GM18868 (cell line): Measurements from ENCODE around the gene OSGEP.
A peak's percentile ranks its signal among the peaks of the same experiment; 100 is the strongest.

Source experiments
- ATAC-seq: cut with Tn5 transposase; IDR thresholded peaks from one replicate; pipeline ENCODE4 v1.9.1; 2021; ENCODE audit warnings: mild to moderate bottlenecking, moderate library complexity; ENCODE audit not compliant: unreplicated experiment

Gene OSGEP

DNA sequence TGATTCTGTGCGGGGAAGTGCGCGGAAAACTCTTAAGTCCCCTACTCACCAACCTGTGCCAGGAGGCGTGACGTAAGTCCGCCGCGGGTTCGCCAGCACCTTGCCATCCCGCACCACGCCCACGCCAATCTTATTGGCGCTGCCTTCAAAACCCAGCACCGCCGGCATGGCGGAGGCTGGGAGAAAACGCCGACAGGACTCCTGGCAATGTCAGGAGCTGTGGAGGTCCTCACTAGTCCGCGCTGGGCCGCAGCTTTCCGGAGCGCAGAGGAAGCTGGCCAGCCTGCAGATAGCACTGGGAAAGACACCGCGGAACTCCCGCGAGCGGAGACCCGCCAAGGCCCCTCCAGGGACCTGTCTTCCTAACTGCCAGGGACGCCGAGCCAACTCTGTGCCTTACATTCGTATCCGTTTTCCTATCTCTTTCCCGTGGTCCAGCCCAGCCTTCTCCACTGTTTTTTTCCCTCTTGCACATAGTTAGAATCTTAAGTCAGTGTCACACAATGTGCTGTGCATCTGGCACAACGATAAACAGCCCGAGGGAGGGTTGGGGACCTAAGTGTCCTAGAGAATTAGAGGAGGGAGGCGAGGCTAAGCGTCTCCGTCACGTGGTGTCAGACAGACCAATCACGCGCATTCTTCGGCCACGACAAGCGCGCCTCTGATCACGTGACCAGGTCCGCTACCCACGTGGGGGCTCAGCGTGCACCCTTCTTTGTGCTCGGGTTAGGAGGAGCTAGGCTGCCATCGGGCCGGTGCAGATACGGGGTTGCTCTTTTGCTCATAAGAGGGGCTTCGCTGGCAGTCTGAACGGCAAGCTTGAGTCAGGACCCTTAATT lies at the start of gene OSGEP, which contains the start of gene APEX1:
OSGEP (minus strand) TSS at position 297 of the 839 bp plus-strand sequence; CDS start at position 168, 129 bp downstream.
APEX1 (plus strand) TSS at position 711 of the 839 bp plus-strand sequence. CDS start 420 bp downstream, outside the sequence.
- peak; percentile 85 for ATAC-seq

GRCh38 chr14:20503898-20504297 lies 49.3 kb upstream of the OSGEP start:
- ATAC-seq = no peak

DNA sequence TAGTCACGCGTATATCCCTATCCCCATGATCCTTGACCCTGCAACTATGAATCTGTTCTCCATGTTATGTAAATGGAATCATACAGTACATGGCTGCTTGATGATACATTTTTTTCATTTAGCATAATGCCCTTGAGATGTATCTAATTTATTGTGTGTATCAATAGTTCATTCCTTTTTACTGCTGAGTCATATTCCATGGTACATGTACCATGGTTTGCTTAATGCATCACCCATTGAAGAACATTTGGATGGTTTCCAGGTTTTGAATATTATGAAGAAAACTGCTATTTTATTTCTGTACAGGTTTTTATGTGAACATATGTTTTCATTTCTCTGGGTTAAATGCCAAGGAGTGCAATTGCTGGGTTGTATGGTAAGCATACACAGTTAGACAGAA lies 46.7 kb upstream of the OSGEP start:
- no peak for ATAC-seq

- no peak for ATAC-seq
Observed at GRCh38 chr14:20499881-20500280, 45.3 kb upstream of the OSGEP start.

- ATAC-seq = no peak
Observed at GRCh38 chr14:20499108-20499507, 44.5 kb upstream of the OSGEP start.

DNA sequence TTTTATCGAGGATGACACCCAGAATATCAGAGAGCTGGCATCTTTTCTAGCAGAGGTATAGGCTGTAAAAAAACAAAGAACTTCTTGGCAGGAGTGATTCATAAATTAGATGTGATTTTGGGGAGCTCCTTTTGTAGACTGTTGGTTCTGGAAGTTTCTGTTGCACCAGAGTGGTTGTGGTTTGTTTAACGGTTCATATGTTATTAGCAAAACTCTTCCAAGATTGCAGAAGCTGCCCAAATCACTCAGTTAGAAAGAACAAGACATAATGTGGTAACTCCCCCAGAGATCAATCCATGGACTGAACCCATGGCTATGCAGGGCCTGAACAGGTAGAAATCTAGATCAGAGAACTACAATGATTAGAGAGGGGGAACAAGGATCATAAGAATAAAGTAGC lies 44.0 kb upstream of the OSGEP start:
- ATAC-seq = no peak

DNA sequence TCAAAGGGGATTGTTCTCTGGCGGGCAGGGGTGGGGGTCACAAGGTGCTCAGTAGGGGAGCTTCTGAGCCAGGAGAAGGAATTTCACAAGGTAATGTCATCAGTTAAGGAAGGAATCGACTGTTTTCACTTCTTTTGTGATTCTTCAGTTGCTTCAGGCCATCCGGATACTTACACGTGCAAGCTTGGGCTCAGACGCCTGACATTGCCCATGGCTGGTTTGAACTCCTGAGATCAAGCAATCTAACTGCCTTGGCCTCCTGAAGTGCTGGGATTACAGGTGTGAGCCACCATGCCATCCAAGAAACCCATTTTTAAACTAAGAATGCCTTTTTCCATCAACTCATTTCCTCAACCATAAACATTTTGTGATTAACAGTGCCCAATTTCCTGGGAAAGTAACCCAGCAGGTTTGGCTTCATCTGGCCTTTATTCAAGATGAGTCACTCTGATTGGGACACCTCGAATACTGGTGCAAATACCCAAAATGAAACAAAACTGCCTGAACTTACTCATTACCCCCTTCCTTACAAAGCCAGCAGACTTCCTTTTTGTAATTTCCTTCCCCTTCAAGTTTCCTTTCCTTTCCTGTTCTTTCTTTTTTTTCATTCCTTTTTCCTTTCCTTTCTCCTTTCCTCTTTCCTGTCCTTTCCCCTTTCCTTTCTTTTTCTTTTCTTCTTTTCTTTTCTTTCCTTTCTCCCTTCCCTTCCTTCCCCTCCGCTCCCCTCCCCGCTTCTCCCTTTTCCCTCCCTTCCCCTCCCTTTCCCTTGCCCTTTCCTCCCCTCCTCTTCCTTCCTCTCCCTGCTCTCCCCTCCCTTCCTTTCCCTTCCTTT lies 40.5 kb upstream of the OSGEP start:
- ATAC-seq = no peak

DNA sequence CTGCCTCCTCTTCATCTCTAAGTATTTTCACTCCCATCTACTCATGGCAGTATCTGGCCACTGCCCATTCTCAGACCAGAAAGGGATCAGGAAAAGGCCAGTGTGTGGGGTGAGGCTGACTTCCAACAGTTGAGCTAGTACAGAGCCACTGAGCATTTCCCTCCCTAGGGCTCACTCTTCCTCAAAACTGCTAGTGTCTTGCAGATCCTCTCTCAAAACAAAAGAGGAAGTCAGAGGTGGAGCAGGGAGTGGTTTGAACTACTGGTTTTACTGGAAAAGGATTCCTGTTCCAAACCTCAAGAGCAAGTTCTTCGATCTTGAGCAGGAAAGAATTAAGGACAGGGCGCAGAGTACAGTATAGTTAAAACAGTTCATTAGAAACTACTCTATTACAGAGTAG lies 39.0 kb upstream of the OSGEP start:
- no peak for ATAC-seq

DNA sequence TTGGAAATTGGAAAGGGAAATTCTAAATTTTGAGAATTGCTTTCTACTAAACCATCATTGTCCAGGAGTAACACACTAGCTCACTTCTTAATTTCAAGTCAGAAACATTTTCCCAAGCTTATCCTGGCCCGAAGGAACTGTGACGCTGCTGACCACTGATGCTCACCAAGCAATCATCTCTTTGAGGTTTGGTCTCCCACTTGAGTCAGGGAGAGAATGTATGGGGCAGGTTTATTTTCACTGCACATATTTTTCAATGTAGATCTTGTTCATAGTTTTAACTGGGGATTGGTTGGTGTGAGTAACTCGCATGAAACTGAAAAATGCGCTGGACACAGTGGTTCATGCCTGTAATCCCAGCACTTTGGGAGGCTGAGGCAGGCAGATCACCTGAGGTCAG lies 37.9 kb upstream of the OSGEP start:
- no peak for ATAC-seq

DNA sequence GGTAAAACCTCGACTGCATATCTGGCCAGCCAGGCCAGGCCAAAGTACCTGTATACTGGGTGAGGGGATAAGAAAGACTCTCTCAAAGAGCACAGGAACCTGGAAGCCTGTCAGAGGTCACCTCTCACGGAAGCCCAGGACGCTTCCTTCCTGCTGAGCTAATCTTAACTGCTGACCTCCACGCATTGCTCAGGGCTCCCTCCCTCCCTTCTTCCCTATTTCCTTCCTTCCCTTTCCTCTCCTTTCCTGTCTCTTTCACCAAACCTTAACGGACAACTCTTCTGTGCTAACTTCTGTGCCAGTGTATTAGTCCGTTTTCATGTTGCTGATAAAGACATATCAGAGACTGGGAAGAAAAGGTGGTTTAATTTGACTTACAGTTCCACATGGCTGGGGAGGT lies 36.0 kb upstream of the OSGEP start:
- ATAC-seq = no peak

DNA sequence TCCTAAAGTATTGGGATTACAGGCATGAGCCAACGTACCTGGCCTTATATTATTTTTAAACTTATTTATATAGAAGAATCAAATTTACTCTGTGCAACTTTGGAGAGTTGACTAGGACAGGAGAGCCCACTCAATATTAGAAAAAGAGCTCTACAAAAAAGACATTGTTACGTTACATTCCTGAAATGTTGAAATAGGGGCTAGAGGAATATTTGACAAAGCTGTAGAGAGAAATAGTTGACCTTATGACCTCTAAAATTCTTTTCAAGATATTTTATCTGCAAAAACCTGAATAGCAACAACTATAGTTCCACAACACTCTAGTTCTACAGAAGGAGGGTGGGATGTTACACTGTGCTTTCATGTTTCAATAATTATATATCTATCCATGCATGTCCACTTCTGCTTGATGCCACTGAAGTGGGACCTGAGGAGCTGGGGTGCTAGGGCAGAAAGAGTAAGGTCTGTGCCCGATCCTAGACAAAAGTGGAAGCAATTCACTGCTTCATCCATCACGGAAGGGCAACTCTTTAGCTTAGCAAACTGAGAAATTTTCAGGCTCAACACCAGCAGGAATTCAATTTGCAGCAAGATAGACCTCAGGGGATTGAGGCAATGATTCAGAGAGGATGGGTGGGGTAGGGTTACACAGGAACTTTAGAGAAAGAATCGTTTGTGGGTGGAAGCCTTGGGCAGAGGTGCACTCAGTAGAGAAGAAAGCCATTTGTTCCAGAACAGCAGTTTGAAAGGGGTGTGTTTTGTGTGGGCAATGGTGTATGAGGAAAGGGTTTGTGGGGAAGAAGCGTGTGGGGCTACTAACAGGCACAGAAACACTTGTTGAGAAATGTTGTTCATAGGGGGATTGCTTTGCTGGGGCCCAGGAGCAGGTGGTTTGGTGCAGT lies 34.7 kb upstream of the OSGEP start:
- ATAC-seq = peak; percentile 52

DNA sequence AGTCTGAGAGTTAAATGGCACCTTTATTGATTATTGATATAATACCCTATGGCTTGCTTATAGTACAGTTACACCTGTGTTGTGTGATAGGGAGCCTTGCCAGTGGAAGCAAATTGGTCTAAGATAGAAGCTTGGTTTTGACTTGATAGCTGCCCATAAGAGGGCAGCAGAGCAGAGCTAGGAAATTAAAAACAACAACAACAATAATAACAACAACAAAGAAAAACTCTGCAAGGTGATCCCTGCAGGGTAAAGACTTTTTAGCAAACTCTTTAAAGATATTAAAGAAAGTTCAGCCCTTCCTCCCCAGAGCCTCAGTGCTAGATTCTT lies 32.7 kb upstream of the OSGEP start:
- ATAC-seq = no peak

GRCh38 chr14:20486684-20487395 lies 32.2 kb upstream of the OSGEP start:
- ATAC-seq = no peak

DNA sequence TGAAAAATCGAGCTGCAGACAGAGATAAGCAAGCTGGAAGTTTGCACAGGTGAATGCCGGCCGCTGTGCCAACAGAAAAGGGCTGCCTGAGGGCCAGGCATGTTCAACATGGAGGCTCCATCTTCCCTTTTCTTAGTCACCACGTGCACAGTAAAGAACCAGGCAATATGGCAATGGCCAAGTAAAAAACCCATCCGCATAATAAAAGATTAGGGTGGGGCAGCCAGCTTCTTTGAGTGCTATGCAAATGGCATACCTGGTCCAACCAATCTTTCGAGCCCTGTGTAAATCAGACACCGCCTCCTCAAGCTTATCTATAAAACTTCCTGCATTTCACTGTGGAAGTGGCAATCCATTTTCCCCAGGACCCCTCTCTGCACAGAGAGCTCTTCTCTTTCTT lies 31.3 kb upstream of the OSGEP start:
- no peak for ATAC-seq

DNA sequence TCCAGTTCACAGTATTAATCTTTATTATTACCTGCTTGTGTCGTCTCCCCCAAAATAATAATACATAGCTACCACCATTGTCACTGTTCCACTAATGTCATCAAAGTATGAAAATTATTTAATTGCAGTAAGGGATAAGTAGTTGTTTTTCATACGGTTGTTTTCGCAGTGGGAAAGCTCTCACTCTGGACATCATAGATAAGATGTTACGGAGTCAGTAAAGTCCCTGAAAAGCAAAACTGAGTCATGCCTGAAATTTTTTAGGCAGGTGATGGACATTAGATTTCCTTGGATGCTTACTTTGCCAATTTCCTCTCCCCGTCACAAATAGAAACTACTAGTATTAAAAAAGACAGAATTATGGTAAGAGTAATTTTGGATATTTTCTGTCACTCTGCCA lies 27.8 kb upstream of the OSGEP start:
- ATAC-seq = no peak

DNA sequence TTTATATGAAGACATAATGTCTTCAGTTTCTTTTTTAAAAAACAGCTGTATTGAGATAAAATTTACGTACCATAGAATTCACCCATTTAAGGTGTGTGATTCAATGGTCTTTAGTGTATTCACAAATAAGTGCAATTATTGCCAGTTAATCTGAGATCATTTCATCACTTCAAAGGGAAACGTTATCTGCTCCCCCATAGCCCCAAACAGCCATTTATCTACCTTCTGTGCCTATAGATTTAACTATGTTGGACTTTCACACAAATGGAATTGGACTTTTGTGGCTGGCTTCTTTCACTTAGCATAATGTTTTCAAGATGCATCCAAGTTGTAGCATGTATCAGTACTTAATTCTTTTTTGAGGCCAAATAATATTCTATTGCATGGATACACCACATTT lies 24.3 kb upstream of the OSGEP start:
- no peak for ATAC-seq

DNA sequence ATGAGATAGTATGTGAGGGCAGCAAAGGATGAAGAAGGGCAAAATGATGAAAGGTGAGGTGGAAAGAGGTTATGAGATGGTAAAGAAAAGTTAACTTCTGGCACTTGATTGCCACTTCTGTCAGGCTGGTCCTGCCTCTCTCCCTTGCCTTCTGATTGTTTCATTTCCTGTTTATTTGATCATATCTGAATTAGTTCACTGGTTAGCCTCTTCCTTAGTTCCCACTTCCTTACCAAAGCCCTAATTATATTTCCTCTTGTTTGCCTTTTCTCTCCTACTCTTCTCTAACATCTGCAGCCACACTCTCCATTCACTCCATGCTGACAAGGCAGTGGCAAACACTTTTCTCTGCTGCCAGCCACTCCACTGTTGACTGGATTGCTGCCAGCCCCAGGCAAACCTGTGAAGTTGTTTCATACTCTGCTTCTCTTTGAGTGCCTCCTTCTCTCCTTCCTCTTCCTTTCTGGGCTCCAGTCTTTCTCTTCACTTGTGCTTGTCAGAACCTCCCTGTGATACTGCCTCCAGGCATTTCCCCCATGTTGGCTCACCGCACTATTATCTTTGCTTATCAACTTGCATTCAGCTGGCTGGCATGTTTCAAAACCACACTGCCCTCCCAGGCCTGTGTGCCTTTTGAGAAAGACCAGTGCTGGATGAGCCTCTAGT lies 22.7 kb upstream of the OSGEP start:
- no peak for ATAC-seq

- ATAC-seq = no peak
Observed at GRCh38 chr14:20476776-20477175, 22.2 kb upstream of the OSGEP start.

GRCh38 chr14:20472536-20473169 lies 18.0 kb upstream of the OSGEP start:
- no peak for ATAC-seq

DNA sequence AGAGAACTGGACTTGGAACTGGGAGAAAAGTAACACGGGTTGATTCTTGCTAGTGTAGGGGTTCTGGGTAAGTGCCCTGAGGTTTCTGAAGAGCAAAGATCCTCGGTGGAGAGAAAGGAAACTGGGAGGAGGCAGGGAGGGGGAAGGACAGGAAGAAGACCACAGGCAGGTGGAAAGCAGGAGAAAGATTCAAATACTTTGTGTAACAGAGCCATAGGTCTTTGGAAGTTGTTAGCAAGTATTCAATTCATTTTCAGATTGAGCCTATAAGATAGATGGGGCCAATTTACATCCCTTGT lies 15.9 kb upstream of the OSGEP start:
- no peak for ATAC-seq
